ENCODE results near the gene FAIM2.

Gene FAIM2

GRCh38 chr12:49819786-49820185 is 83.9 kb downstream of the FAIM2 start:
- no peak for FAIRE-seq
- no peak for DNase-seq (ENCODE audit: insufficient read length, low spot score)
- no peak for TF ChIP-seq CTCF (IDR thresholded peaks at IDR 0.05; ENCODE audit: insufficient read depth, missing control alignments)

- no peak for FAIRE-seq
- no peak for TF ChIP-seq CTCF (IDR thresholded peaks at IDR 0.05; ENCODE audit: insufficient read depth, missing control alignments)
- DNase-seq (ENCODE audit: insufficient read length, low spot score), result no peak
Measured at GRCh38 chr12:49818241-49818895, 85.3 kb downstream of the FAIM2 start.
